GM18858 (cell line): ENCODE measurements around the gene FAM163B.

Experiments used
- ATAC-seq: cut with Tn5 transposase; IDR thresholded peaks from one replicate; pipeline ENCODE4 v1.9.1; 2021; ENCODE audit not compliant: unreplicated experiment

The FAM163B gene

DNA sequence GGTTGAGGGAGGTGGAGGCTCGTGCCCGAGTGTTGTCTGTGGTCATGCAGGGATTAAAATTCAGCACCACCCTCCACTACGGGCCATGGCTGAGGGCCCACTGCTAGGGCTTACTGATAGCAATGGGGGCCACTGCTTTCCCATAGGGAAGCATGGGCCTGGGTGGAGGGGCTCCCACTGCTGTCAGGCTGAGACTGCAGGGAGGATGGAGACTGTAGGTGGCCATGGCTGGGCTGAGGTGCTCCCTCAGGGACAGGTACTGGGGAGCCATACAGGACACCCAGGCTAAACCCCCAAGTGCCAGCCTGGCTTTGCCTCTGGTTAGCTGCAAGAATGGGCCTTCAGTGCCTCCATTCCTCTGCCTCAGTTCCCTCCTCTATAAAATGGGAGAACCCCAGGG is 26.1 kb downstream of the FAM163B start:
- no peak for ATAC-seq

GRCh38 chr9:133582501-133583045 is 26.6 kb downstream of the FAM163B start:
- no peak for ATAC-seq

GRCh38 chr9:133581513-133582343 is 27.5 kb downstream of the FAM163B start:
- ATAC-seq = no peak

DNA sequence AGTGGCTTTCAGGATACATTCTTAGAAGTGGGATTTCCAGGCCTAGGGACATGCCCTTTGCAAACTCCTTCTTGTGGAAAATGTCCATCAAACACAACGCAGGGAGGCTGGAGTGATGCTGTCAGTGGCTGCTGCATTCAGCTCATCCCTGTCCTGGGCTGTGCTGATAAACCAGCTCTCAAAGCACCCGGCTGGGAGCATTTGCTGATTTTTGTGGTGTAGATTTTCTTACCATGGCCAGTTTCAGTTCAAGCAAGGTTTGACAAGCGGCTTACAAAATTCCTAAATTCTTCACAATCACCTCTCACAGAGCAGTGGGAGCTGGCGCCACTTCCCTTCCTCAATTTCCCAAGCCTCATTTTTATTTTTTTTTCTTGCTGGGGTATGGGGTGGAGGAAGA is 28.2 kb downstream of the FAM163B start:
- no peak for ATAC-seq

GRCh38 chr9:133580419-133580738 is 28.8 kb downstream of the FAM163B start:
- ATAC-seq = no peak

- ATAC-seq = no peak
These were observed 29.4 kb downstream of the FAM163B start for GRCh38 chr9:133579601-133580418.

DNA sequence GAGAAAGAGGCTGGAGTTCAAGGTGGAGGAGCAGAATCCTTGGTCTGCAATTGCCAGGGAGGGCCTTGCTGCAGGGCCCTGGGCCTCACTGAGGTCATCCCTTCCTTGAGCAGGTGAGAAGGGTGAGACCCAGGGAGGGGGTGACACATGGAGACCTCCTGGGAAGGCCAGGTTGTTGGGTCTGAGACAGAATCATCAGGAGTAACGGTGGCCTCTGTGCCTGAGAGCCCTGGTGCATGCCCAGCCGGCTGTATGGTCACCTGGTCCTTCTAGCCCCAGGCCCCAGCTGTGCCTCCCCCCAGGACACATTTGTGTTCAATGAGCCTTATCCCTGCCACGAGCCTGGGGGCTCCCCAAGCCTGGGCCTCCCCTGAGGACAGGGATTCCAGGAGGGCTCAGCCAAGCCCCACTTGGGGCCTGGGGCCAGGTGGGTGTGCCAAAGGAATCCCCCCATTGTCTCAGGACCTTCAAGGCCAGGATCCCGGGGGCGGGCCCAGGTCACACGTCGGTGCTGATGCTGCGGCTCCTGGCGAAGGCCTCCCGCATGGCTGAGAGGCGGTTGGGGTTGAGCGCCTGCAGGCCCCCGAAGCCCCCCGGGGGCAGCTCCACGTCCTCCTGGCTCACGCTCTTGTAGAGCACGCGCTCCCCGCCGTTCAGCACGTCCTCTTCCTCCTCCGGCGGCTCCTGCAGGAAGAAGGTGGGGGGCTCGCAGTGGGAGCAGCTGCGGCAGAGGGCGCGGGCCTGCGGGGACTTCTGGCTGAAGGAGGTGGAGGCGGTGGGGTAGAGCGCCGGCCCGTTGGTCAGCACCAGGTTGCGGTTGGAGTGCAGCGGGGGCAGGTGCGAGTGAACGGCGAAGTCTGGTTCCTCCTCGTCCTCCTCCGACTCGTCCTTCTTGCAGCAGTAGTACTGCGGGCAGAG is 30.4 kb downstream of the FAM163B start:
- ATAC-seq = no peak

GRCh38 chr9:133577737-133578112 is 31.5 kb downstream of the FAM163B start:
- ATAC-seq = no peak

GRCh38 chr9:133576875-133577736 is 32.1 kb downstream of the FAM163B start:
- no peak for ATAC-seq

DNA sequence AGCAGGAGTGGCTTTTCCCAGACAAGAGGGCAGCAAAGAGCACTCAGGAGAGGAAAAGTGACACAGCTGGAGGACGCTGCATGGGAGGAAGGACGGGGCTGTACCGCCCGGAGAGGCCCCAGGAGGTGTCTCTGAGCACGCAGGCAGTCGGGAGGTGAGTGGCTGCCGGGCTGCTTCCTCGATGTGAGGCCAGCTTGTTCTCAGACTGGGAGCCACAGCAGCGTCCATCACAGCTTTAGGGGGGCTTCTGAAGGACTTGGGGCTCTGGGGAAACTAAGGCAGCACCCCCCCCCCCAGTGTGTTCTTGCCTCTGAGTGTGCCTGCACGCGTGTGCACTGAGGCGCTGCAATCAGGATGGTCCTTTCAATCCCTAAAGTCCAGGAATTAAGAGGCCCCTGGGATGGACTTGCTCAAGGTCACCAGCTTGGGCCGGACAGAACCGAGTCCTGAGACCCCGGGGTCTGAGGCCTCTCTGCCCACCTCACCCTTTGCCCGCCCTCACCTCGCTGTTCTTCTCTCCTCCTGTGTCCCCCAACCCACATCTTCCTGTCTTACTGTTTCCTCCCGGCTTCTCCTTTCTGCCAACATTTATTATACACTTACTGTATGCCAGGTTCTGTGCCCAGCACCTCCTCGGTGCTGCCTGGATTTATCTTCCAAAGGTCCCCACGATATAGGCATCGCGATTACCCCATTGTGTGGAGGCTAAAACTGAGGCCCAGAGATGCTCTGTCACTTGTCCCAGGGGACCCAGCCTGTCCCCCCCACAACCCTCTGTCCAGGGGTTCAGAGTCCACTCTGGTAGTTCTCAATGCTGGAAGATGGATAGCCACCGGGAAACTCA is 32.9 kb downstream of the FAM163B start:
- ATAC-seq = no peak

- ATAC-seq = no peak
These were observed 33.8 kb downstream of the FAM163B start for GRCh38 chr9:133575186-133576030.

GRCh38 chr9:133574771-133575170 is 34.4 kb downstream of the FAM163B start:
- no peak for ATAC-seq

DNA sequence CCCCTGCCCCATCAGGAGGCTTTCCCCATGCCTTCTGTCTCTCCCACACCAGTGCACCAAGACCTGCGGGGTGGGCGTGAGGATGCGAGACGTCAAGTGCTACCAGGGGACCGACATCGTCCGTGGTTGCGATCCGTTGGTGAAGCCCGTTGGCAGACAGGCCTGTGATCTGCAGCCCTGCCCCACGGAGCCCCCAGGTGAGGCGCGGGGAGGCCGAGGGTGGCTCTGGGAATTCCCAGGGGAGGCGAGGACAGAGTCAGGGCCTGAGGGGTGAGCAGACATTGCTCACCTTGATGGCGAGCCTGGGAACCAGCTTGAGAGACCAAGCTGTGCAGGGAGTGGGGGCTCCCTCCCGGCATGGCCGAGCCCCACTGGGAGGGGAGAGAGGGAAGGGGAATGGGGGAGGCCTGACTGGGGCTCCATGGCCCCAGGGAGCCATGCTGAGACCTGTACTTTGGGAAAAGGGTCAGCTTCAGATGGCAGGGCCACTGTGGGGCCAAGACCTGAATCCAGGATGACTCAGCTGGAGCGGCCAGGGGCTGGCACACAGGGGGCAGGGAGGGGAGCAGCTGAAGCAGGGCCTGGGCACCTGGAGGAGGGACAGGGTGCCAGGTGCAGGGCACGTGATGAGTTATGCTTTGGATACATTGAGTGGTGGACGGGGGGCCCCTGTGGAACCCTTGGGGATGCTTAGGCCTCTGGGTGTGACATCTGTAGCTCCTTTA is 35.2 kb downstream of the FAM163B start:
- ATAC-seq = no peak

GRCh38 chr9:133572821-133573361 is 36.3 kb downstream of the FAM163B start:
- no peak for ATAC-seq

- ATAC-seq = no peak
These were observed 37.1 kb downstream of the FAM163B start for GRCh38 chr9:133571896-133572595.

DNA sequence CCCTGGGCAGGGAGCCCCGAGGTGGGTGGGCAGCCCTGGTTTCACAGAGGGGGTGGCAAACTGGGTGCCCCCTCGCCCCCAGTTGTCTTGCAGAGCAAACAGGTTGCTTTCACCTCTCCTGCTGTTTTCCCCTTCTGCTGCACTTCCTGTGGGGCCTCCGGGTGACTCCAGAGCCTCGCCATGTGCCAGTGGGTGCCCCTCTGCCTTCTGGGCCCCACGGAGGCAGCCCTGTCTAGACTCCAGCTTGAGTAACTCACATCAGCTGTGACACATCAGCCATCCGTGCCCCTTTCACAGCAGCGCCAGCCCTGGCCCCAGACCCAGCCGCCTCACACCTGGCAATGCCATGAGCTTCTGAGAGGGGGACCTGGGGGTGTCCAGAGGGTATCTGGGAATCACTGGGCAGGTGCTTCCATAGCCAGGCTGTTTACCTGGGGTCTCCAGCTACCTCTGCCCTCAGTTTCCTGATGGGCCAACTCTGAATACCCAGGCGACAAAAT is 37.7 kb downstream of the FAM163B start:
- no peak for ATAC-seq

DNA sequence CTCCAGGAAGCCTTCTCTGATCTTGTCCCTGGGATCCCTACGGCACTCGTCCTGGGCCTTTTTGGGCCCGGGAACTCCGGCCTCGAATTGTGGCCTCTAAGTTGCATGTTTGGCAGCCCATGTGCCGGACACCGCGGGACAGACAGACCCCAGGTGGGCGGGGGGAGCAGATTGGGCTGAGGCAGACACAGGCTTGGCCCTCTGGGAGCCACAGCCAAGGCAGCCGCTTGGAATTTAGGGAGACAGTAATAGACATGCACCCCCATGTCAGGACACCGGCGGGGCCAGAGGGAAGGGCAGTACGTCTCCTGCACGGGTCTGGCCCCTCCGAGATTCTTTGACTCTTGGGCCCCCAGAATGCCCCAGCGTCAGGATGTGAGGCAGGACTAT is 38.5 kb downstream of the FAM163B start:
- no peak for ATAC-seq
